Hepatocyte (in vitro differentiated cells): ENCODE measurements around the gene ITGBL1. TPM values are rescaled to one million over a fixed set of nuclear protein-coding genes. Genes with fewer than 3 reads are reported as not detected.

ENCODE experiments used
- DNase-seq: peaks from one replicate; pipeline ENCODE4 v3.0.0-alpha.2; 2016; ENCODE audit warnings: low spot score
- H2AFZ ChIP-seq: fragments of 200-600 bp; sonication (generic); 2 replicates; pipeline ENCODE4 v1.6.0; 2016; ENCODE audit warnings: antibody characterized with exemption, mild to moderate bottlenecking
- H3K27ac ChIP-seq: fragments of 200-600 bp; sonication (generic); 2 replicates; pipeline ENCODE4 v1.5.1; 2016; ENCODE audit warnings: mild to moderate bottlenecking
- H3K27me3 ChIP-seq: fragments of 200-600 bp; sonication (generic); 2 replicates; pipeline ENCODE4 v1.6.1; 2016
- H3K36me3 ChIP-seq: fragments of 200-600 bp; sonication (generic); replicated peaks from 2 replicates; pipeline ENCODE4 v1.5.1; 2016; ENCODE audit warnings: low read depth; ENCODE audit not compliant: insufficient read depth
- H3K4me1 ChIP-seq: fragments of 200-600 bp; sonication (generic); 2 replicates; pipeline ENCODE4 v1.5.1; 2016; ENCODE audit warnings: mild to moderate bottlenecking, moderate library complexity; ENCODE audit not compliant: insufficient read depth
- H3K4me2 ChIP-seq: fragments of 200-600 bp; sonication (generic); 2 replicates; pipeline ENCODE4 v1.6.0; 2016
- H3K4me3 ChIP-seq: fragments of 200-600 bp; sonication (generic); 2 replicates; pipeline ENCODE4 v1.5.1; 2016; ENCODE audit warnings: mild to moderate bottlenecking
- H3K79me2 ChIP-seq: fragments of 200-600 bp; sonication (generic); 2 replicates; pipeline ENCODE4 v1.6.0; 2017; ENCODE audit warnings: mild to moderate bottlenecking
- H3K9me2 ChIP-seq: fragments of 200-600 bp; sonication (generic); replicated peaks from 2 replicates; pipeline ENCODE4 v1.6.0; 2017; ENCODE audit warnings: mild to moderate bottlenecking; ENCODE audit not compliant: insufficient read depth
- H3K9me3 ChIP-seq: fragments of 200-600 bp; sonication (generic); 2 replicates; pipeline ENCODE4 v1.5.1; 2016; ENCODE audit warnings: low read depth, mild to moderate bottlenecking
- H4K20me1 ChIP-seq: fragments of 200-600 bp; sonication (generic); 2 replicates; pipeline ENCODE4 v1.6.0; 2016; ENCODE audit warnings: mild to moderate bottlenecking; ENCODE audit not compliant: insufficient read depth, poor library complexity, severe bottlenecking
- CTCF ChIP-seq: fragments of 200-600 bp; sonication (generic); IDR thresholded peaks from 2 replicates; pipeline ENCODE4 v1.5.1; 2016; ENCODE audit warnings: antibody characterized with exemption, mild to moderate bottlenecking; ENCODE audit not compliant: poor library complexity
- EZH2 ChIP-seq: fragments of 200-600 bp; sonication (generic); IDR thresholded peaks from 2 replicates; pipeline ENCODE4 v1.6.1; 2016; ENCODE audit warnings: antibody characterized with exemption, mild to moderate bottlenecking, borderline replicate concordance
- EZH2phosphoT487 ChIP-seq: fragments of 200-600 bp; sonication (generic); IDR thresholded peaks from one replicate; pipeline ENCODE4 v1.6.1; 2018; ENCODE audit warnings: antibody characterized with exemption, mild to moderate bottlenecking, low read depth, moderate library complexity; ENCODE audit not compliant: unreplicated experiment, severe bottlenecking
- WGBS: methylation state at CpG from one replicate; pipeline ENCODE4 v1.1.6; 2016; ENCODE audit warnings: low lambda C conversion rate; ENCODE audit errors: missing lambda C conversion rate; 5-methylcytosine and 5-hydroxymethylcytosine counted together
- polyA plus RNA-seq: library from polyadenylated mRNA; unstranded; fragments of >200 nt; fragmentation: Nextera tagmentation; extraction: Ambion mirVana; gene quantifications from 2 replicates; pipeline ENCODE4 v1.2.1, GENCODE V29; 2016
- total RNA-seq: library from RNA; depleted of rRNA; stranded (reverse); fragments of >200 nt; gene quantifications from 2 replicates; pipeline ENCODE4 v1.2.3, GENCODE V29; 2014

Gene ITGBL1
- total and polyA plus RNA-seq, 2 experiments from 2014 or later = 0.33 TPM; not detected in 1

DNA sequence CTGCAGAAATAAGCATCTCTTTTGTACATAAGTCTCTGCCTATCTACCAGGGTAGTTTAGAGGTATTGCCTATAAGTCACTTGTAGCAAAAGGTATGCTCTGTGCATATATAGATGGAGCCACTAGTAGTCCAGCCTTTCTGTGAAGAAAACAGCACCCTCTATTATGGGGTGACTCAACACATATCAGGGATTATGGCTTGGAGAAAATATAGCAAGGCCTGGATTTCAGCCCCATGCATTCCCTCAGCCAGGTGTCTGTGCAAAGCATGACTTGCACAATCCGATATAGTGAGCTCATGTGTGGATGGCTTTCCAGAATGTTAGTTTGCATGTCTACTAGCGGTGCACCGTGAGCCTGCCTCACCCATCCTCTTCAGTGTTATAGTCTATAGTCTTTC lies 22.7 kb upstream of the ITGBL1 start:
- WGBS = 95% methylated on average over 3 of the region's 3 CpGs

DNA sequence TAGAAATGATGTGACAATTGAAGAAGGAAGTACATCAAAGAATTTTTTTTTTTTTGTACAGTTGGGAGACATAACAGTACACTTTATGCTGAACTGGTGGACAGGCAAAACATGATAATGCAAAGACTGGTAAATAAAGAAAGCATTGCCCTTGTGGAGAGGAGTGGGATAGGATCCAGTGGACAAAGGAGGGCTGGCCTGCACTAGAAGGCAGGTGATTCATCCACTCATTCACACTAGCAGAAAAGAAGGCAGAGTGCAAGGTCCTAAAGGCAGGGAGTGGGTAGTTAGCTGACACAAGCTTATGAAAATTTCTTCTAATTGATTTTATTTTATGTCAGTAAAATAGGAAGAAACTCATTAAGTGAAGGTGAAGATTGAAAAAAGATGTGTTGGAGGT lies 18.6 kb upstream of the ITGBL1 start:
- no peak overlapping the region for H3K4me2 ChIP-seq
- no peak overlapping the region for H2AFZ ChIP-seq
- H3K9me2 ChIP-seq = no peaks in the 10 kb centered on the region
- no peak overlapping the region for H3K4me3 ChIP-seq
- DNase-seq = no peak
- no peaks in the 10 kb centered on the region for H3K27me3 ChIP-seq
- H3K27ac ChIP-seq = no peak overlapping the region
- H3K9me3 ChIP-seq = no peaks in the 10 kb centered on the region
- TF ChIP-seq EZH2phosphoT487 (no peak), EZH2 (no peak), CTCF (no peak)
- H3K79me2 ChIP-seq = no peaks in the 10 kb centered on the region
- no peaks in the 10 kb centered on the region for H3K4me1 ChIP-seq
- H4K20me1 ChIP-seq = no peaks in the 10 kb centered on the region
- no peaks in the 10 kb centered on the region for H3K36me3 ChIP-seq

More for the DNA sequence above, 22.7 kb upstream of the ITGBL1 start:
- H3K4me1 ChIP-seq = no peaks in the 10 kb centered on the region
- no peaks in the 10 kb centered on the region for H3K36me3 ChIP-seq
- H3K27ac ChIP-seq = no peak overlapping the region
- no peaks in the 10 kb centered on the region for H3K9me2 ChIP-seq
- no peaks in the 10 kb centered on the region for H3K27me3 ChIP-seq
- H4K20me1 ChIP-seq = no peaks in the 10 kb centered on the region
- H3K4me2 ChIP-seq = no peak overlapping the region
- H2AFZ ChIP-seq = no peak overlapping the region
- TF ChIP-seq EZH2phosphoT487 = no peak
- no peak overlapping the region for H3K4me3 ChIP-seq
- DNase-seq = no peak
- H3K79me2 ChIP-seq = no peaks in the 10 kb centered on the region
- H3K9me3 ChIP-seq = no peaks in the 10 kb centered on the region

DNA sequence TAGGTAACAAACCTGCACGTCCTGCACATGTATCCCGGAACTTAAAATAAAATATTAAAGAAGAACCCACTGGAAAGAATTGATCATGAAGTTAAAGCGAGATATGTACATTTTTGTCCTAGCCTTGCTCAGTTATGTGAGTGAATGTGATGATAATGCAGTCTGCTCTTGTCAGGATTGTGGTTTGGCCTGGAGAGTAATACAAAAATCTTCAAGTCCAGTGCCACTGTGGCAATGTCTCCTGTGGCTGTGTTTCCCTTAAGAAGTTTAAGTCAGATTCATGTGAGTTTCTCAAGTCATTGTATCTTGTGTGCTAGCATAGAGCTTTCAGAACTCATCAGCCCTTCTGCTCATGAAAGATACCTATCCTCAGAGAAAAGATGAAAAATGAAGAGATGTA lies 18.0 kb upstream of the ITGBL1 start:
- Histone ChIP-seq H2AFZ (no peak overlapping the region), H3K4me2 (no peak overlapping the region), H3K4me1 (no peaks in the 10 kb centered on the region), H4K20me1 (no peaks in the 10 kb centered on the region), H3K79me2 (no peaks in the 10 kb centered on the region), H3K9me2 (no peaks in the 10 kb centered on the region), H3K4me3 (no peak overlapping the region), H3K9me3 (no peaks in the 10 kb centered on the region), H3K27ac (no peak overlapping the region), H3K36me3 (no peaks in the 10 kb centered on the region), H3K27me3 (no peaks in the 10 kb centered on the region)
- no peak for DNase-seq
- TF ChIP-seq CTCF (no peak), EZH2phosphoT487 (no peak), EZH2 (no peak)
- WGBS = 97% methylated on average over 3 of the region's 3 CpGs

GRCh38 chr13:101447852-101448251 lies 4.6 kb upstream of the ITGBL1 start:
- Histone ChIP-seq H3K4me1 (no peaks in the 10 kb centered on the region), H3K4me3 (no peak overlapping the region), H2AFZ (no peak overlapping the region), H3K79me2 (no peaks in the 10 kb centered on the region), H3K27me3 (no peaks in the 10 kb centered on the region), H3K27ac (no peak overlapping the region), H3K9me2 (no peaks in the 10 kb centered on the region), H3K9me3 (no peaks in the 10 kb centered on the region), H3K4me2 (no peak overlapping the region), H3K36me3 (no peaks in the 10 kb centered on the region), H4K20me1 (no peaks in the 10 kb centered on the region)
- TF ChIP-seq EZH2phosphoT487 = no peak
- no peak for TF ChIP-seq EZH2
- no peak for TF ChIP-seq CTCF
- no peak for DNase-seq
- WGBS = 57% methylated on average over 4 of the region's 4 CpGs
